Loucy (cell line): Measurements from ENCODE around the gene PADI3.

ENCODE experiments used
- EZH2phosphoT487 ChIP-seq: fragments of 200-600 bp; IDR thresholded peaks from 2 replicates; pipeline ENCODE4 v1.6.1; 2018; ENCODE audit warnings: antibody characterized with exemption, mild to moderate bottlenecking, moderate library complexity, borderline replicate concordance
- TF ChIP-seq, protein P1 (sequence below): fragments of 200-600 bp; sonication (generic); conservative IDR thresholded peaks from 2 replicates; pipeline ENCODE4 v1.5.1; 2014; ENCODE audit warnings: mild to moderate bottlenecking, antibody characterized with exemption, low read length

DNA sequence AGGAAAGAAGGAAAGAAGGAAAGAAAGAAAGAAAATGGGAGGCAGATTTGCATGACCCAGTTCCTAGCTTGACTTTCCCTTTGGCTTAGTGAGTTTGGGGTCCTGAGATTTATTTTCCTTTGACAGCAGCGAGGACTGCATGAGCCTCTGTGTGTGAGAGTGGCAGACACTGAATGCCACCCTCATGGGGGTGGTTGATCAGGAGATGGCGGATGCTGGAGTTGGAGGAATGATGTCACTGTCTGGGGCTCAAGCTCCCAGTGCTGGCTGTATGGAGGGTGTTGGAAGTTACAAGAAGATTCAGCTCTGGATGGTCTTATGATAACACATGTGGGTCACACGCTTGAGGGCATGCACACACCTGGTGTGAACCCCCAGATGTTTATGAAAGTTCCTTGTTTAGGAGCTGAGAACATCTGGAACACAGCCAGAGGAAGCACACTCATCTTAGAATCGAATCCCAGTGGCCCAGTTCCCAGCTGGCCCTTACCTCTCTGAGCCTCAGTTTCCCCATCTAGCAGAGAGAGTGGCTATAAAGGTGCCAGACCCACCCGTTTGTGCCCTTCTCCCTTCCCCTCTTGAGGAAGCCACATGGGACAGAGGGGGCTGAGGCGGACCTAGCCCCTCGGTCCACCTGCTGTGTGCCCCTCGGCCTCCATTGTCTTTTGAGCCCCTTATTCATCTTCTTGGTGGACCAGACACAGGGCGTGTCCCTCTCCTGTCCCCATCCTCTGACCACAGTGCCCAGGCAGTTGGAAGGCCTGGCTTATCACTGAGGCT lies 64.8 kb downstream of the PADI3 start:
- TF ChIP-seq, protein P1, sequence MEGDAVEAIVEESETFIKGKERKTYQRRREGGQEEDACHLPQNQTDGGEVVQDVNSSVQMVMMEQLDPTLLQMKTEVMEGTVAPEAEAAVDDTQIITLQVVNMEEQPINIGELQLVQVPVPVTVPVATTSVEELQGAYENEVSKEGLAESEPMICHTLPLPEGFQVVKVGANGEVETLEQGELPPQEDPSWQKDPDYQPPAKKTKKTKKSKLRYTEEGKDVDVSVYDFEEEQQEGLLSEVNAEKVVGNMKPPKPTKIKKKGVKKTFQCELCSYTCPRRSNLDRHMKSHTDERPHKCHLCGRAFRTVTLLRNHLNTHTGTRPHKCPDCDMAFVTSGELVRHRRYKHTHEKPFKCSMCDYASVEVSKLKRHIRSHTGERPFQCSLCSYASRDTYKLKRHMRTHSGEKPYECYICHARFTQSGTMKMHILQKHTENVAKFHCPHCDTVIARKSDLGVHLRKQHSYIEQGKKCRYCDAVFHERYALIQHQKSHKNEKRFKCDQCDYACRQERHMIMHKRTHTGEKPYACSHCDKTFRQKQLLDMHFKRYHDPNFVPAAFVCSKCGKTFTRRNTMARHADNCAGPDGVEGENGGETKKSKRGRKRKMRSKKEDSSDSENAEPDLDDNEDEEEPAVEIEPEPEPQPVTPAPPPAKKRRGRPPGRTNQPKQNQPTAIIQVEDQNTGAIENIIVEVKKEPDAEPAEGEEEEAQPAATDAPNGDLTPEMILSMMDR = no peak
- no peak for TF ChIP-seq EZH2phosphoT487
